Trophoblast cell (in vitro differentiated cells and primary cell): ENCODE results near the gene RTP1.
A peak's percentile ranks its signal among the peaks of the same experiment; 100 is the strongest.

ENCODE experiments used
- DNase-seq, 2 donors: peaks; one replicate each; pipeline ENCODE4 v3.0.0-alpha.2; 2016
- H2AFZ ChIP-seq: 2 replicates; pipeline ENCODE4 v1.6.1; 2013; ENCODE audit warnings: low read length, moderate library complexity, mild to moderate bottlenecking; ENCODE audit not compliant: insufficient read depth, poor library complexity
- H2AK5ac ChIP-seq: 2 replicates; pipeline ENCODE4 v1.6.1; 2013; ENCODE audit warnings: mild to moderate bottlenecking, low read length
- H2BK120ac ChIP-seq: 2 replicates; pipeline ENCODE4 v1.6.1; 2013; ENCODE audit warnings: low read length, mild to moderate bottlenecking, moderate library complexity; ENCODE audit not compliant: insufficient read depth, poor library complexity
- H2BK12ac ChIP-seq: 2 replicates; pipeline ENCODE4 v1.6.1; 2013; ENCODE audit warnings: mild to moderate bottlenecking, low read length, moderate library complexity
- H2BK5ac ChIP-seq: 2 replicates; pipeline ENCODE4 v1.6.1; 2013; ENCODE audit warnings: low read length, low read depth, moderate library complexity, mild to moderate bottlenecking; ENCODE audit not compliant: poor library complexity
- H3K14ac ChIP-seq: 2 replicates; pipeline ENCODE4 v1.6.1; 2013; ENCODE audit warnings: mild to moderate bottlenecking, low read length
- H3K18ac ChIP-seq: 2 replicates; pipeline ENCODE4 v1.6.1; 2013; ENCODE audit warnings: mild to moderate bottlenecking, low read length
- H3K23ac ChIP-seq: 2 replicates; pipeline ENCODE4 v1.6.1; 2013; ENCODE audit warnings: low read length
- H3K27ac ChIP-seq: 2 replicates; pipeline ENCODE4 v1.5.1; 2013; ENCODE audit warnings: low read depth, mild to moderate bottlenecking, inconsistent platforms, low read length, moderate library complexity
- H3K27me3 ChIP-seq: 2 replicates; pipeline ENCODE4 v1.6.1; 2013; ENCODE audit warnings: inconsistent platforms, mild to moderate bottlenecking, low read length, moderate library complexity; ENCODE audit not compliant: insufficient read depth
- H3K36me3 ChIP-seq, 2 experiments: 1 replicate in 1 of 2; 2 replicates in 1 of 2; pipeline ENCODE4 v1.6.1; 2013; ENCODE audit warnings: low read length in 2 of 2, mild to moderate bottlenecking in 2 of 2, moderate library complexity in 1 of 2; ENCODE audit not compliant: insufficient read depth in 2 of 2, control insufficient read depth in 1 of 2
- H3K4ac ChIP-seq: 2 replicates; pipeline ENCODE4 v1.6.1; 2013; ENCODE audit warnings: low read depth, mild to moderate bottlenecking, low read length, moderate library complexity
- H3K4me1 ChIP-seq, 2 experiments: 1 replicate in 1 of 2; 2 replicates in 1 of 2; pipeline ENCODE4 v1.6.1; 2013; ENCODE audit warnings: low read length in 2 of 2, mild to moderate bottlenecking in 2 of 2, moderate library complexity in 1 of 2; ENCODE audit not compliant: insufficient read depth in 2 of 2, control insufficient read depth in 1 of 2
- H3K4me2 ChIP-seq: 2 replicates; pipeline ENCODE4 v1.6.1; 2013; ENCODE audit warnings: inconsistent platforms, mild to moderate bottlenecking, low read length, moderate library complexity
- H3K4me3 ChIP-seq: 2 replicates; pipeline ENCODE4 v1.5.1; 2013; ENCODE audit warnings: mild to moderate bottlenecking, low read depth, low read length, inconsistent platforms
- H3K79me1 ChIP-seq: one replicate; pipeline ENCODE4 v1.6.1; 2013; ENCODE audit warnings: low read length
- H3K79me2 ChIP-seq: 2 replicates; pipeline ENCODE4 v1.6.1; 2013; ENCODE audit warnings: low read length, mild to moderate bottlenecking; ENCODE audit not compliant: control insufficient read depth, insufficient read depth, poor library complexity
- H3K9ac ChIP-seq: 2 replicates; pipeline ENCODE4 v1.6.1; 2013; ENCODE audit warnings: mild to moderate bottlenecking, low read length
- H3K9me3 ChIP-seq: 2 replicates; pipeline ENCODE4 v1.6.1; 2013; ENCODE audit warnings: low read depth, mild to moderate bottlenecking, control low read depth, inconsistent platforms, low read length; ENCODE audit not compliant: insufficient read depth
- H4K12ac ChIP-seq: 2 replicates; pipeline ENCODE4 v1.6.1; 2013; ENCODE audit warnings: low read depth, mild to moderate bottlenecking, low read length, moderate library complexity
- H4K8ac ChIP-seq: 2 replicates; pipeline ENCODE4 v1.6.1; 2013; ENCODE audit warnings: low read depth, mild to moderate bottlenecking, low read length, moderate library complexity
- H4K91ac ChIP-seq: one replicate; pipeline ENCODE4 v1.6.1; 2013; ENCODE audit warnings: low read depth, mild to moderate bottlenecking, low read length, moderate library complexity
- WGBS: extraction: QIAGEN DNeasy Blood & Tissue Kit; methylation state at CpG from one replicate; pipeline ENCODE4 v1.1.7; 2013; ENCODE audit warnings: missing lambda C conversion rate; ENCODE audit not compliant: insufficient read length, insufficient coverage; ENCODE audit errors: extremely low coverage; 5-methylcytosine and 5-hydroxymethylcytosine counted together

The RTP1 gene

GRCh38 chr3:187186801-187187421, 10.4 kb upstream of the RTP1 start:
- Histone ChIP-seq H3K9ac (no peak overlapping the region), H2AK5ac (no peak overlapping the region), H4K8ac (peak overlapping the region; percentile 27), H4K91ac (peak overlapping the region; percentile 33), H2AFZ (no peak overlapping the region), H3K36me3 (no peaks in the 10 kb centered on the region), H3K27ac (peak overlapping the region; percentile 65), H4K12ac (no peak overlapping the region), H3K4me2 (peak overlapping the region; percentile 16), H3K4me3 (no peak overlapping the region), H3K4me1 (peaks cover 4 to 10% of the 10 kb centered on the region in 2 experiments), H3K9me3 (no peaks in the 10 kb centered on the region), H3K23ac (no peak overlapping the region), H3K79me1 (peaks cover 7% of the 10 kb centered on the region), H3K27me3 (no peaks in the 10 kb centered on the region), H2BK5ac (peak overlapping the region; percentile 46), H3K14ac (peak overlapping the region; percentile 58), H3K18ac (peak overlapping the region; percentile 32), H3K4ac (no peak overlapping the region), H3K79me2 (peaks cover 2% of the 10 kb centered on the region), H2BK120ac (peak overlapping the region; percentile 40), H2BK12ac (peak overlapping the region; percentile 62)
- no CpG with 5 or more reads among the region's 5 CpGs for WGBS
- peak; percentile 89 to 96 for DNase-seq

DNA sequence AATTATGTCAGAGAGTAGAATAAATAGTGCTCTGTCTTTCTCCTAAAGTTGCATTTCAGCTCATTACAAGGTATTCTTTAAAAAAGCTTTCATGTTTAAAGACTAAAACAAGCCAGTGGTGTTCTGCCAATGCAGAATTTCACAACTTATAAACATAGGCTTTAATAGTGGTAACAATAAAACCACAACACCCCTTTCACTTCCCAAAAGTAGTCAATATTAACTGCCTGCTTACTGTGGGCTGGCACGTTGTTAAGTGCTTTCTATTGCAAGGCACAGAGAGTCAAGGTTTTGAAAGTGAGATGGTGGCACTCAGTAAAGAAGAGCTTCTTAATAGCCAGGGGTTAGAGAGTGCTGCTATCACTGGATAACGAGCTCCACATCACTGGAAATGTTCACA, 8.4 kb upstream of the RTP1 start:
- WGBS, result no CpG with 5 or more reads among the region's 2 CpGs
- H2AFZ ChIP-seq, result no peak overlapping the region
- H3K27me3 ChIP-seq, result no peaks in the 10 kb centered on the region
- no peak overlapping the region for H3K14ac ChIP-seq
- no peak overlapping the region for H3K4ac ChIP-seq
- H4K91ac ChIP-seq, result no peak overlapping the region
- H3K9ac ChIP-seq, result no peak overlapping the region
- H3K23ac ChIP-seq, result no peak overlapping the region
- H3K4me1 ChIP-seq, result peaks cover 4 to 7% of the 10 kb centered on the region in 2 experiments
- no peak overlapping the region for H2AK5ac ChIP-seq
- no peak overlapping the region for H3K27ac ChIP-seq
- no peak overlapping the region for H2BK5ac ChIP-seq
- no peak overlapping the region for H3K4me2 ChIP-seq
- H3K9me3 ChIP-seq, result no peaks in the 10 kb centered on the region
- H3K79me2 ChIP-seq, result peaks cover 2% of the 10 kb centered on the region
- no peak overlapping the region for H3K4me3 ChIP-seq
- DNase-seq, result no peak
- no peaks in the 10 kb centered on the region for H3K36me3 ChIP-seq
- no peak overlapping the region for H2BK120ac ChIP-seq
- no peak overlapping the region for H3K18ac ChIP-seq
- H4K8ac ChIP-seq, result no peak overlapping the region
- no peak overlapping the region for H2BK12ac ChIP-seq
- no peak overlapping the region for H4K12ac ChIP-seq
- peaks cover 5% of the 10 kb centered on the region for H3K79me1 ChIP-seq

- Histone ChIP-seq H3K14ac (no peak overlapping the region), H3K36me3 (no peaks in the 10 kb centered on the region), H3K4me2 (no peak overlapping the region), H3K79me1 (peaks cover 5% of the 10 kb centered on the region), H3K4me3 (no peak overlapping the region), H4K8ac (no peak overlapping the region), H3K79me2 (peaks cover 2% of the 10 kb centered on the region), H2BK12ac (no peak overlapping the region), H2AK5ac (no peak overlapping the region), H3K27me3 (no peaks in the 10 kb centered on the region), H3K23ac (no peak overlapping the region), H4K91ac (no peak overlapping the region), H2BK120ac (no peak overlapping the region), H3K9me3 (no peaks in the 10 kb centered on the region), H4K12ac (no peak overlapping the region), H3K27ac (no peak overlapping the region), H3K18ac (no peak overlapping the region), H3K9ac (no peak overlapping the region), H3K4me1 (peaks cover 4% of the 10 kb centered on the region in 2 experiments), H2BK5ac (no peak overlapping the region), H2AFZ (no peak overlapping the region), H3K4ac (no peak overlapping the region)
- WGBS, result no CpG with 5 or more reads among the region's 1 CpG
- no peak for DNase-seq
Measured at GRCh38 chr3:187191271-187191670, 6.0 kb upstream of the RTP1 start.

DNA sequence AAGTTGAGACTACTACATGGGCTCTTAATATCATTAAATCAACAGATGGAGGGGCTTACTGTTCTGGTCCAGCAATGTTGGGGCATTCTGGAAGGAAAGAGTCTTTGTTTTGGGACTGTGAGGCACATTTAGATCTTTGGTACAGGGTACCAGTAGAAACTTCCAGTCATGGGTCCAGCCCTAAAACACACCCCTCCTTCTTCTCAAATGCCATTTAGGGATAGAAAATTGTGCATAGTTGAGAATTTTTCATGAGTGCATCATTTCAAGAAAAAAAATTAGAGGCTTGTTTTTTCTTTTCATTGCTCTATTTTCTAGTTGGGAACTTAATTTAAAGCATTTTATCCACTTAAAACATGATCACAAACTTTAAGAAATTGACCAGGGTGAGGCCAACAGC, 4.1 kb upstream of the RTP1 start:
- no peak overlapping the region for H3K23ac ChIP-seq
- H2BK120ac ChIP-seq, result no peak overlapping the region
- peaks cover 1% of the 10 kb centered on the region for H3K79me1 ChIP-seq
- no peak overlapping the region for H3K4me2 ChIP-seq
- no peak overlapping the region for H4K91ac ChIP-seq
- no peak overlapping the region for H3K4me3 ChIP-seq
- no peak overlapping the region for H2AFZ ChIP-seq
- H3K4me1 ChIP-seq, result no peaks in the 10 kb centered on the region
- H3K18ac ChIP-seq, result no peak overlapping the region
- H2AK5ac ChIP-seq, result no peak overlapping the region
- peak in 1 of 2 donors; percentile 35 for DNase-seq
- no peak overlapping the region for H4K12ac ChIP-seq
- no peak overlapping the region for H3K9ac ChIP-seq
- no peak overlapping the region for H2BK12ac ChIP-seq
- H3K14ac ChIP-seq, result no peak overlapping the region
- H3K79me2 ChIP-seq, result no peaks in the 10 kb centered on the region
- H2BK5ac ChIP-seq, result no peak overlapping the region
- peaks cover 5% of the 10 kb centered on the region for H3K9me3 ChIP-seq
- no peak overlapping the region for H3K27ac ChIP-seq
- H3K27me3 ChIP-seq, result no peaks in the 10 kb centered on the region
- no peaks in the 10 kb centered on the region for H3K36me3 ChIP-seq
- no peak overlapping the region for H3K4ac ChIP-seq
- H4K8ac ChIP-seq, result no peak overlapping the region
